GM23338 (cell line): ENCODE results near the gene VPS13A. TPM values are rescaled to one million over a fixed set of nuclear protein-coding genes. Genes with fewer than 3 reads are reported as not detected.

Experiments
- CREB1 ChIP-seq: fragments of 250-450 bp; sonication (Bioruptor Pico); IDR thresholded peaks from 2 replicates; pipeline ENCODE4 v1.5.0; 2020; ENCODE audit warnings: low read depth, mild to moderate bottlenecking, moderate library complexity
- EZH2phosphoT487 ChIP-seq: fragments of 200-600 bp; sonication (generic); IDR thresholded peaks from one replicate; pipeline ENCODE4 v1.8.1; 2018; ENCODE audit warnings: antibody characterized with exemption; ENCODE audit not compliant: unreplicated experiment
- JUNB ChIP-seq: IDR thresholded peaks from one replicate; pipeline ENCODE4 v1.6.1; 2016; ENCODE audit warnings: antibody characterized with exemption; ENCODE audit not compliant: unreplicated experiment
- POLR2AphosphoS5 ChIP-seq: IDR thresholded peaks from 2 replicates; pipeline ENCODE4 v1.6.1; 2016; ENCODE audit warnings: antibody characterized with exemption, low read depth
- ZNF331 ChIP-seq: fragments of 250-450 bp; sonication (Bioruptor Pico); IDR thresholded peaks from 2 replicates; pipeline ENCODE4 v1.5.0; 2020; ENCODE audit warnings: low read depth, mild to moderate bottlenecking, moderate library complexity
- polyA plus RNA-seq: library from polyadenylated mRNA; unstranded; fragments of >200 nt; fragmentation: Nextera tagmentation; extraction: Ambion mirVana; gene quantifications from 2 replicates; pipeline ENCODE4 v1.2.1, GENCODE V29; 2016
- total RNA-seq: library from RNA; depleted of rRNA; stranded (reverse); fragments of >200 nt; shearing (Covaris generic); gene quantifications from 2 replicates; pipeline ENCODE4 v1.2.3, GENCODE V29; 2014; rRNA removed
- TF ChIP-seq, protein P1 (sequence below), 2 experiments: fragments of 200-600 bp in 1 of 2; sonication (generic) in 1 of 2; conservative IDR thresholded peaks; 2 replicates each; pipeline versions ENCODE4 v1.5.1 to v1.6.1; 2016 to 2017; ENCODE audit warnings: antibody characterized with exemption in 2 of 2, low read depth in 2 of 2, mild to moderate bottlenecking in 2 of 2, moderate library complexity in 1 of 2
- TF ChIP-seq, protein P2 (sequence below): IDR thresholded peaks from 2 replicates; pipeline ENCODE4 v1.6.1; 2016; ENCODE audit warnings: antibody characterized with exemption

Gene VPS13A
- total and polyA plus RNA-seq, 2 experiments from 2014 or later, result 45.9 to 68.1 TPM

- TF ChIP-seq, protein P1, sequence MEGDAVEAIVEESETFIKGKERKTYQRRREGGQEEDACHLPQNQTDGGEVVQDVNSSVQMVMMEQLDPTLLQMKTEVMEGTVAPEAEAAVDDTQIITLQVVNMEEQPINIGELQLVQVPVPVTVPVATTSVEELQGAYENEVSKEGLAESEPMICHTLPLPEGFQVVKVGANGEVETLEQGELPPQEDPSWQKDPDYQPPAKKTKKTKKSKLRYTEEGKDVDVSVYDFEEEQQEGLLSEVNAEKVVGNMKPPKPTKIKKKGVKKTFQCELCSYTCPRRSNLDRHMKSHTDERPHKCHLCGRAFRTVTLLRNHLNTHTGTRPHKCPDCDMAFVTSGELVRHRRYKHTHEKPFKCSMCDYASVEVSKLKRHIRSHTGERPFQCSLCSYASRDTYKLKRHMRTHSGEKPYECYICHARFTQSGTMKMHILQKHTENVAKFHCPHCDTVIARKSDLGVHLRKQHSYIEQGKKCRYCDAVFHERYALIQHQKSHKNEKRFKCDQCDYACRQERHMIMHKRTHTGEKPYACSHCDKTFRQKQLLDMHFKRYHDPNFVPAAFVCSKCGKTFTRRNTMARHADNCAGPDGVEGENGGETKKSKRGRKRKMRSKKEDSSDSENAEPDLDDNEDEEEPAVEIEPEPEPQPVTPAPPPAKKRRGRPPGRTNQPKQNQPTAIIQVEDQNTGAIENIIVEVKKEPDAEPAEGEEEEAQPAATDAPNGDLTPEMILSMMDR (conservative IDR thresholded peaks at IDR 0.05; ENCODE audit: low read depth in 2 of 2), result no peak
- TF ChIP-seq POLR2AphosphoS5, result no peak
- TF ChIP-seq ZNF331, result no peak
- TF ChIP-seq, protein P2, sequence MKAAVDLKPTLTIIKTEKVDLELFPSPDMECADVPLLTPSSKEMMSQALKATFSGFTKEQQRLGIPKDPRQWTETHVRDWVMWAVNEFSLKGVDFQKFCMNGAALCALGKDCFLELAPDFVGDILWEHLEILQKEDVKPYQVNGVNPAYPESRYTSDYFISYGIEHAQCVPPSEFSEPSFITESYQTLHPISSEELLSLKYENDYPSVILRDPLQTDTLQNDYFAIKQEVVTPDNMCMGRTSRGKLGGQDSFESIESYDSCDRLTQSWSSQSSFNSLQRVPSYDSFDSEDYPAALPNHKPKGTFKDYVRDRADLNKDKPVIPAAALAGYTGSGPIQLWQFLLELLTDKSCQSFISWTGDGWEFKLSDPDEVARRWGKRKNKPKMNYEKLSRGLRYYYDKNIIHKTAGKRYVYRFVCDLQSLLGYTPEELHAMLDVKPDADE, result no peak
- TF ChIP-seq EZH2phosphoT487, result no peak
- no peak for TF ChIP-seq JUNB
- TF ChIP-seq CREB1 (CRISPR knock-in tag), result no peak
Measured at GRCh38 chr9:77469515-77470231, 292.3 kb downstream of the VPS13A start (continued).

Other genes with a start within 250 kb of the VPS13A start
- not detected in 2 replicates for gene FOXB2, start 157.9 kb upstream of the VPS13A start, total RNA-seq
- gene FOXB2, start 157.9 kb upstream of the VPS13A start, polyA plus RNA-seq, result not detected in 2 replicates